Measurements from ENCODE around the gene DEDD.

DEDD gene

GRCh38 chr1:161096015-161096414 lies 36.5 kb downstream of the DEDD start:
- DNase-seq (ENCODE audit: low read depth in 1 of 2, low spot score in 1 of 2) = no peak

- DNase-seq (ENCODE audit: low read depth in 1 of 2, low spot score in 1 of 2) = no peak
Observed at GRCh38 chr1:161095230-161095629, 37.2 kb downstream of the DEDD start.

GRCh38 chr1:161094481-161094880 lies 38.0 kb downstream of the DEDD start:
- no peak for DNase-seq (ENCODE audit: low read depth in 1 of 2, low spot score in 1 of 2)

- peak in 1 of 2 donors; percentile 43 for DNase-seq (ENCODE audit: low read depth in 1 of 2, low spot score in 1 of 2)
Observed at GRCh38 chr1:161092621-161093028, 39.8 kb downstream of the DEDD start.

- DNase-seq (ENCODE audit: low read depth in 1 of 2, low spot score in 1 of 2) = no peak
Observed at GRCh38 chr1:161091796-161092507, 40.5 kb downstream of the DEDD start.

GRCh38 chr1:161091093-161091492 lies 41.4 kb downstream of the DEDD start:
- no peak for DNase-seq (ENCODE audit: low read depth in 1 of 2, low spot score in 1 of 2)

- DNase-seq (ENCODE audit: low read depth in 1 of 2, low spot score in 1 of 2) = no peak
Observed at GRCh38 chr1:161090617-161091016, 41.9 kb downstream of the DEDD start.

GRCh38 chr1:161089938-161090337 lies 42.5 kb downstream of the DEDD start:
- no peak for DNase-seq (ENCODE audit: low read depth in 1 of 2, low spot score in 1 of 2)

GRCh38 chr1:161089251-161089924 lies 43.1 kb downstream of the DEDD start, which contains the start of gene NECTIN4:
Gene NECTIN4, minus strand, starts transcription at chr1:161089558. Its CDS starts 262 bp downstream, at chr1:161089296.
- no peak for DNase-seq (ENCODE audit: low read depth in 1 of 2, low spot score in 1 of 2)

- DNase-seq (ENCODE audit: low read depth in 1 of 2, low spot score in 1 of 2) = no peak
Observed at GRCh38 chr1:161088587-161089110, 43.8 kb downstream of the DEDD start.

GRCh38 chr1:161086457-161086856 lies 46.0 kb downstream of the DEDD start:
- no peak for DNase-seq (ENCODE audit: low read depth in 1 of 2, low spot score in 1 of 2)

GRCh38 chr1:161085165-161085564 lies 47.3 kb downstream of the DEDD start:
- DNase-seq (ENCODE audit: low read depth in 1 of 2, low spot score in 1 of 2) = no peak

GRCh38 chr1:161084597-161084988 lies 47.9 kb downstream of the DEDD start:
- no peak for DNase-seq (ENCODE audit: low read depth in 1 of 2, low spot score in 1 of 2)

- no peak for DNase-seq (ENCODE audit: low read depth in 1 of 2, low spot score in 1 of 2)
Observed at GRCh38 chr1:161083748-161084596, 48.5 kb downstream of the DEDD start.

GRCh38 chr1:161082996-161083747 lies 49.3 kb downstream of the DEDD start:
- DNase-seq (ENCODE audit: low read depth in 1 of 2, low spot score in 1 of 2) = no peak

GRCh38 chr1:161082483-161082882 lies 50.0 kb downstream of the DEDD start:
- DNase-seq (ENCODE audit: low read depth in 1 of 2, low spot score in 1 of 2) = no peak

- no peak for DNase-seq (ENCODE audit: low read depth in 1 of 2, low spot score in 1 of 2)
Observed at GRCh38 chr1:161081519-161081918, 50.9 kb downstream of the DEDD start.

- DNase-seq (ENCODE audit: low read depth in 1 of 2, low spot score in 1 of 2) = no peak
Observed at GRCh38 chr1:161080441-161081405, 51.7 kb downstream of the DEDD start.

- DNase-seq (ENCODE audit: low read depth in 1 of 2, low spot score in 1 of 2) = no peak
Observed at GRCh38 chr1:161079436-161080110, 52.9 kb downstream of the DEDD start.
